GM19351 (cell line): ENCODE results near the gene OGDH.

ENCODE experiments used
- ATAC-seq: cut with Tn5 transposase; IDR thresholded peaks from one replicate; pipeline ENCODE4 v1.9.1; 2021; ENCODE audit warnings: mild to moderate bottlenecking, moderate library complexity; ENCODE audit not compliant: unreplicated experiment

The OGDH gene

DNA sequence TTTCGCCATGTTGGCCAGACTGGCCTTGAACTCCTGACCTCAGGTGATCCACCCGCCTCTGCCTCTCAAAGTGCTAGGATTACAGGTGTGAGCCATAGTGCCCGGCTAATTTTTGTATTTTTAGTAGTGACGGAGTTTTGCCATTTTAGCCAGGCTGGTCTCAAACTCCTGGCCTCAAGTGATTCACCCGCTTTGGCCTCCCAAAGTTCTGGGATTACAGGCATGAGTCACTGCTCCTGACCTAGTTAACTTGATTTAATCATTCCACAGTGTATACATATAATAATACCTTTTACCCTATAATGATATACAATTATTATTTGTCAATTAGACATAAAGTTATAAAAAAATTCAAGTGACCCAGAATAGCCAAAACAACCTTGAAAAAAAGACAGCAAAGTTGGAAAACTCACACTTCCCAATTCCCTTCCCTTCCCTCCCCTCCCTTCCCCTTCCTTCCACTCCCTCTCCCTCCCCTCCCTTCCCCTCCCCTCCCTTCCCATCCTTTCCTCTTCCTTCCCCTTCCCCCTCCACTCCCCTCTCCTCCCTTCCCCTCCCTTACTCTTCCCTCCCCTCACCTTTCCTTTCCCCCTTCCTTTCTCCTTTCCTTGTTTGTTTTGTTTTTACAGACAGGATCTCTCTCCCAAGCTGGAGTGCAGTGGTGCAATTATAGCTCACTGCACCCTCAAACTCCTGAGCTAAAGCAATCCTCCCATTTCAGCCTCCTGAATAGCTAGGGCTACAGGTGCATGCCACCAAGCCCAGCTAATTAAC, 127.5 kb downstream of the OGDH start:
- ATAC-seq: no peak

DNA sequence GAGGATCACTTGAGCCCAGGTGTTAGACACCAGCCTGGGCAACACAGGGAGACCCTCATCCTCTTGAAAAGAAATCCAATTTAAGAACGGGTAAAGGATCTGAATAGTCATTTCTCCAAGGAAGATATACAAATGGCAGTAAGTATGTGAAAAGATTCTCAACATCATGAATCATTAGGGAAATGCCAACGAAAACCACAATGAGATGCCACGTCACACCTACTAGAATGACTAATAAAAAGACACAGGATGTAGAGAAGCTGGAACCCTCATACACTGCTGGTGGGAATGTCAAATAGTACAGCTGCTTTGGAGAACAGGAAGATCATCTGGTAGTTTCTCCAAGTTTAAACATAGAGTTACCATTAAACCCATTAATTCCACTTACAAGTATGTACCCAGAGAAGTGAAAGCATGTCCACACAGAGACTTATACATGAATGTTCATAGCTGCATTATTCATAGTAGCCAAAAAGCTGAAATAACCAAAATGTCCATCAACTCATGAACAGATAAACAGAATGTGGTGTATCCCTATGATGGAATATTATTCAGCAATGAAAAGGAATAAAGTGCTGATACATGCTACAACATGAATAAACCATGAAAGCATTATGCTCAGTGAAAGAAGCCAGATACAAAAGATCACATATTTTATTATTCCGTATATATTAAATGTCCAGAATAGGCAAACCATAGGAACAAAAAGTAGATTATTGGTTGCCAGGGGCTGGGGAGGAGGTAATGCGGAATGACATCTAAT, 129.2 kb downstream of the OGDH start:
- no peak for ATAC-seq

DNA sequence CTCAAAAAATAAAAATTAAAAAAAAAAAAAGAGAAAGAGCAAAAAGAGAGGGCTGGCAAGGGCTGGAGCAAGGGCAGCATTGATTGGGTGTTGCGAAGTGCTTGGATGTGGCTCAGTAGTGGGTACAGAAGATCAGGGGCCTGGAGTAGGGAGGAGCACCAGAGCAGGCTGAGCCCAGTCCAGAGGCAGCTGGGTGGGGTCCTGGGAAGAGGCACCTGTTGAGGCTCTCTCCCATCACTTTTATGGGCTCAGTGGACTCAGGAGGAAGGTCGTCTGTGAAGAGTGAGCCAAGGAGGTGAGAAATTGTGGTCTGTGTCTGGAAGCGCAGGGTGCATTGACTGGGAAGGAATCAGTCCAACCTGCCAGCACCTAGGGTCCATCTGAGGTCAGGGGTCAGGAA, 130.5 kb downstream of the OGDH start:
- no peak for ATAC-seq

DNA sequence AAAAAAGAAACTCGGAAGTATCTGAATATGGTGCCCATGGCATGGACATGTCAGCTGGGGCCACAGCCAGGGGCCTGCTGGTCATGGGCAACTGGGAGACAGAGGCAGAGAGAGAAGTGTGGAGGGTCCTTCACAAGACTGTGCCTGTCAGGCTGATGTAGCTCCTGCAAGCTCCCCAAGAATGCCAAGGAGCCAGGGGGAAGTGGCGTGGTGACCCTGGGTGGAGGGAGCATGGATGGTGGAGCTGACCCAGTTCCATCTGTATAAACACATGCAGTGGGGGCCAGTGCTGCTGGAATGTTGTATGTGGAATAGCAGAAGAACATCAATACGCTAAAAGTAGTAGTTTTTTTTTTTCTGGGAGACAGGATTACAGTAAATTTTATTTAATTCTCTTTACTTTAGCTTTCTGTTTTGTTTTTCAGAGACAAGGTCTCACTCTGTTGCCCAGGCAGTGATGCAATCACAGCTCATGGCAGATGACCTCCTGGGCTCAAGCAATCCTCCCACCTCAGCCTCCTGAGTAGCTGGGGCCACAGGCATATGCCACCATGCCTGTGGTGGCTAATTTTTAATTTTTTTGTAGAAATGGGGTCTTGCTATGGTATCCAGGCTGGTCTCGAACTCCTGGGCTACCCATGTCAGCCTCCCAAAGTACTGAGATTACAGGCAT, 131.8 kb downstream of the OGDH start:
- ATAC-seq: no peak

DNA sequence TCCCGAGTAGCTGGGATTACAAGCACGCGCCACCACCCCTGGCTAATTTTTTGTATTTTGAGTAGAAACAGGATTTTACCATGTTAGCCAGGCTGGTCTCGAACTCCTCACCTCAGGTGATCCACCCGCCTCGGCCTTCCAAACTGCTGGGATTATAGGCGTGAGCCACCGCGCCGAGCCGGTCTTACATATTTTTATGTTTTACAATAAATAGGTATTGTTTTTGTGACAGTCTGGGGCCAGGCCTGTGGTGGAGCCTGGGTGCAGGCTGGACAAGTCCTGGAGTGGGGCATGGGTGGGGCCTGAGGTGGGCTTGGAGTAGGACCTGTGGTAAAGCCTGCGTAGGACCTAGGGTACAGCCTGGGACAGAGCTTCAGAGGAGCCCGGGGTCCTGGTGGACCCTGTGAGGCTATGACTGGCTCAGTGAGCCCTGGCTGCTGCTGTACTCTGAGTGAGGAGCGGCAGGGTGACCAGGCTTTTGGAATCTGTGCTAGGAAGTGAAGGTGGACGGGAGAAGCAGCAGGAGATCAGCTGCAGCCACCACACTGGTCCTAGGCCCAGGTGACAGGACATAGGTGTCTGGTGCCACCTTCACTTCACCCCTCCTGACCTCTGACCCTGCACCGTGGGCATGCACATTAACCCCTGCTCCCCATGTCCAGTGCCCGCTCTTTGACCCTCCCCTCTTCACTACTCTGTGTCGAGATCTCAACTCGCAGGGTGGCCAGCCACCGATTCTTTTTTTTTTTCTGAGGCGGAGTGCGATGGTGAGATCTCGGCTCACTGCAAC, 132.6 kb downstream of the OGDH start:
- ATAC-seq: no peak

DNA sequence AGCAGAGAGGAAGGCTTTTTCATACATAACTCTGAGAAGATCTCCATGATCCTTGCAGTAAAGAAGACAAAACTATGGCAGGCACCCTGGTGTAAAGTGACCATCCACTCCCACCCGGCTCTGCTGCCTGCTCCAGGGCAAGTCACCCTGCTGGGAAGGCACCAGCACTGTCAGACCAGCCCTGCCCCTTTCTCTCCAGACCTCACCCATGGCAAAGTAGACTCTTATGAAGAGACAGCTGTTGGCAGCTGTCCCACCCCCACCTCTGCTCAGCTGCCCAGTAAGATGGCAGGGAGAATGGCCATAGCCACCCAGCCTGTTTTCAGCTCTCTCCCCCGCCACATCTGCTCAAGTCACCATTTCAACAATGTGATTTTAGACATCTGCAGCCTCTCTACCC, 133.6 kb downstream of the OGDH start:
- no peak for ATAC-seq

DNA sequence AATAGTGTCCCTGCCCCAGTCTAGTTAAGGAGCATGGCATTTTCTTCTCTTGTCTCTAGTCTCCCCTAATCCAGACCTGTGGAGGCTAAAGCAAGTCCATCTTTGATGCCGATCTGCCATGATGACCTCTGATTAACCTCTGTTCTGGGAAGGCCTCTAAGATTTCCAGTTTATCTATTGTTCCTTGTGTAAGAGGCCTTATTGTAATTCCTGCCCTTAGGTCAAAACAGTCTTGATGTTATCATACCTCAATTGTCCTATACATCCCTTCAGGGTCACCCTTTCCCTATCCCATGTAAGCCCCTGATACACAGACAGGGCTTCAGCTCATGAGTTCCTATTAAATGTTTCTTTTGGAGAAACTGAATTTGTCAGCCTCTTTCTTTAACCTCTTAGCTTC, 137.3 kb downstream of the OGDH start:
- no peak for ATAC-seq

DNA sequence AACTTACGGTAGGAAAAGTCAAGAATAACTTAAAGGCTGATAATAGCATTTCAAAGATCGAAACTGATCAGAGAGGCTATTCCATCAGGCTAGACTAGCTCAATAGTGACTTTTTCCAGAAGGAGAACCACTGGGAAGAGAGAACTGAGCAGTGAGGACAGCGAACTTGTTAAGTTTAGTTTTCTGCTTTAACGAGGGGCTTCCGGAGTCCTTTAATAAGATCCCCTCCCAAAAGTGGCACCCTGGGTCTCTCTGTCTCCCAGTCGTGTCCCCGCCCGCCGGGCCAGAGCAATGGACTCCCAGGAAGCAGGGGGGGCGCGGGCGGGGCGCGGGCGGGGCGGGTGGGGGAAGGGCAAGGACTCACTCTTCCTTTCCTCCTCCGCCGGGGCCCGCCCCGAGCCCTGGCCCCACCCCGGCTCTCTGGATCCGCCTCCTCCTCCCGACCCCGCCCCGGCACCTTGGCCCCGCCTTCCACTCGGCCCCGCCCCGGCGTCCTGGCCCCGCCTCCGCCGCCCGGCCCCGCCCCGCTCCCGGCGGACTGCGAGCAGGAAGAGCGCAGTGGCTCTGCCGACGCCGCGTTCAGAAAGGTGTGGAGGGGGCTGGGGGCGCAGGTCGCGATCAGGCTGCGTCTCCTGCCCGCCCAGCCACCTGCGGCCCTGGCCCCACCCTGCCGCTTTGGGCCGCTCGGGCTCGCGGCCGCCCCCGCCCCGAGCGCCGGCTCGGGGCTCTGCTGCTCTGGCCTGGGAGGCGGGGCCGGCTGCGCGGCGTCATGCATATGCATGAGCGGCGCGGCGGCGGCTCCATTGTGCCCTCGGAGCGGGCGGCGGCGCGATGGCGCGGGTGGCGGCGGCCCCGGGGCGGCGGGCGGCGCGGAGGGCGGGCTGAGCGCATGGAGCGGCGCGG, 141.9 kb downstream of the OGDH start, which contains the start of gene ZMIZ2:
ZMIZ2 (plus strand) TSS at position 803 of the 903 bp plus-strand sequence. CDS start 7,403 bp downstream, outside the sequence.
- peak; percentile 67 for ATAC-seq

DNA sequence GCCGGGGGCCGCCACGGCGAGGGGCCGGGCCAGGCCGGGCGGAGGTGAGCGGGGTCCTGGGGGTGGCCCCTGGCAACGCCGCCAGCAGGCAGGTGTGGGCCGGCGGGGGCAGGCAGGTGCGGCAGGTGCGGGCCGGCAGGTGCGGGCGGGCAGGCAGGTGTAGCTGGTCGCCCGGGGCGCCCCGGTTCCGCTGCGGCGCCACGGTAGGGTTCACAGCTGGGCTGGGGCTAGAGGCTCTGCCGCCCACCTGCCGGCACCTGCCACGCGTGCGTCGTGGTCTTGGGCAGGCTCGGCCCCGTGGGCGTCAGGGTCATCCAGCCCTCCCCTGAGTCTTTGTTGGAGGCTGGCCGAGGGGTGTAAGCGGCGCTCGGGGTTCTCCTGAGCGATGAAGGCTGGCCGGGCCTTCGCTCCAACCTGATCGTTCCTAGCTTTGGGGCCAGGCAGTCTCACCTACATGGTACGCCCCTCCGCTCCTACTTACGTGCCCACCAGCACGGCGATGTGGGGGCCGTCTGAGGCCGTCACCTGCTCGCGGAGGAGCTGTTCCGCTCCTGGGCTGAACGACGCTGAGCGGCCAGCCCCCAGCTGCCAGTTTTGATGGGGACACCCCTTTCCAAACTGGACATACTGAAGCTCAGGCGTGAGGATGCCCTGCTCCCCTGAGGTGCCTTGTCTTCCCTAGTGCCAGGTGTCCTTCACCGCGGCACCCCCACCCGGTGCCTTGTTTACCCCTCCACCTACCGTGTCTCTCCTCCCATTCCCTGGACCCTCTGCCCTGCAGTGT, 142.7 kb downstream of the OGDH start:
- ATAC-seq: peak; percentile 22

DNA sequence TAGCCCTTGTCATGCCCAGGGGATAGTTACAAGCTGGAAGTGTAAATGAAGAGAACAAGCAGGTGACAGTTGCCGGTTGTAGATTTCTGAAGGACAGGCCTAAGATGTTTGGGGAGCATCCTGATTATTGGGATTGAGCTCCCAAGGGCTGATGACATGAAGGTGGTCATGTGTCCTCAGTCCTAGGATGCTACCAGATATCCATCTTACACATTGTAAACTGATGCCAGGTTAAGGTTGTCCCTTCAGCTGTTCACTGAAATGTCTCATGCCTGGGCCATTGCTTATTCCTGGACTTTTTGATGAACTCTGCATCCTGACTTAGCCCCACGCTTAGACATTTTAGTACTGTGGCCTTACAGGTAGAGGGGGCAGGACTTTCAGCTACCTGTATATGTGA, 143.6 kb downstream of the OGDH start:
- no peak for ATAC-seq

DNA sequence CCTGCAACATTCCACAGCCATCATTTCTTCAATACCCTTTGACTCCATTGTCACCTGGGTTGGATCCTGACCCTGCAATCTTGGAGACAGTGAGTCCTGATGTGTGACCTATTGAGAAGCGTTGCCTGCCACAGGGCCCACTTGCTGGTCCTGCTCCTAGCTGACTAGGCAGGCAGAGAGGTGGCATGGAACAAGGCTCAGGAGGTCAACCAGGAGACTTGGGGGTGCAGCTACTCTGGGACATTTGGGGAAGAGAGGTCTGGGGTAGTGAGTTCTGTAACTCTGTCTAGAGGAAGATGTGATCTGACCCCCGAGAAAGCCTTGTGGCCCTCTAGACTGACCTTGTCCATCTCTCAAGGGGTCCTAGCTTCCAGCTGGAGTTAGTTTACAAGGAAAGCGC, 144.0 kb downstream of the OGDH start:
- no peak for ATAC-seq

DNA sequence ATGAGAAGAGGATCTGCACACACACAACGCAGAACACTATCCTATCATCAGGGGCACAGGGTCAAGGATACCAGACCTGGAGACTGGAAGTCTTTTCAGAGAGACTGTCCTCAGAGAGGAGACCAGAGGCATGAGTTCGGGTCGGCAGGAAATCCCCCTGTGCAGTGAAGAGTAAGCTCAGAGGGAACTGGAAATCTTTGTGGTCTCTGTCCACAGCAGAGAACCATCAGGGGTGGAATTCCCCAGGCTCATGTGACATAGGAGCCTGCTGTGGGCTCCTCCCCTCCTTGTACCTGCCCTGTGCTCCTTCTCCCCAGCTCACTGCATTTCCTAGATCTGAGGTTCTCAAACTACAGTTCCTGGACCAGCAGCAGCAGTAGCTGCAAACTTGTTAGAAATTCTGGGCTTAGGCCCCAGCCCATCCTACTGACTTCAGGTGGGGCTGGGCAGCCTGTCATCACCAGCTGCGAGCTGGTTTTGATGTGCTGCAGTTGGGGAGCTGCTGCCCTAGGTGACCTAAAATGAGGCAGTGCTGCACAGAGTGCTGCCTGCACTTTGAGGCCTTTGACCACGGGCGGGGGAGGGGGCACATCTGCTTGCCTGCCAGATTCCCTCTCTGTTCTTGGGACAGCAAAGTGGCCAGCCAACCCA, 144.6 kb downstream of the OGDH start:
- peak; percentile 58 for ATAC-seq

DNA sequence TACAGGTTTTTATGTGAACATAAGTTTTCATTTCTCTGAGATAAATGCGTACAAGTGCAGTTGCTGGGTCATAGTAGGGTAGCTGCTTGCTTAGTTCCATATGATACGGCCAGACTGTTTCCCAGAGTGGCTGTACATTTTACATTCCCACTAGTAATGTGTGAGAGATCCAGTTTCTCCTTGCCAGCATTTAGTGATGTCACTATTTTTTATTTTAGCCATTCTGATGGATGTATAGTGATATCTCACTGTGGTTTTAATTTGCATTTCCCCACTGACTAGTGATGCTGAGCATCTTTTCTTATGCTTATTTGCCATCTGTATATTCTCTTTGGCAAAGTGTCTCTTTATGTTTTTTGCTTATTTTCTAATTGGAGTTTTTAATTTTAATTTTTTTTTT, 146.4 kb downstream of the OGDH start:
- ATAC-seq: no peak

DNA sequence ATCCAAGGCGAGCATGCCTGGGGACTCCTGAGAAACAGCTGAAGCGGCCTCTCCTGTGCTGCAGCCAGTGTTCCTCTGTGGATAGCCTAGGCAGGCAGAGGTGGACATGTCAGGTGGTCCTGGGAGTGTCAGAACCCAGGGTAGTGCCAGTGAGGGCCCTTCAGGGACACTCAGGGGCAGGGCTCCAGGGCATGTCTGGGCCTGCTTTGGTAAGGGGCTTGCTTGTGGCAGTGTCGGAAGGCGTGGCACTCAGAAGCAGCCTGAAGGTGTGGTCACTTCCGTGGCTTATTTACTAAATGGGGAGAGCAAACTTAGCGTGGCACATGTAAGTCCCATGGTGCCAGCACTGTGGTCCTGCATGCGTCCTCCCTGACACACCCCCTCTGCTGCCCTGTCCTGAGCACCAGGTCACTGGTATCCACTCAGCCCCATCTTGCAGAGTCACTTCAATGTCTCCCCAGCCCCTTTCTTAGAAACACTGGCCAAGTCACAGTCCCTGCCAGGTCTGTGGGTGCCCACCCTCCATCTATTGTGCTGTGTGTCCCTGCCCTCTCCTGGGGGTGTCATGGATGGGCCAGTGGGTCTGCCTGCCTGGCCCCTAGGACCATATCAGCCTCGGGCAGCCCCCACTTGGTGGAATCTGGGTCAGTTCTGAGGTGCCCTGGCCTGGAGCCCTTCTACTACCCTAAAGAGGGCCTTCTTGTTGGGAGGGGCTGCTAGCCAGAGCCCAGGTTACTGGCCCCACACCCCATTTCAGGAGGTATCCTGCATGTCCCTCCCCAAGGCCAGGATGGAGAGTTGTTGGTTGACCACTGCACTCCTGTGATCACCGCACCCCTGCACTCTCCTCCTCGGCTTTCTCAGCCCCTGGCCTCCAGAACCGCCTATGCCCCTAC, 148.6 kb downstream of the OGDH start:
- no peak for ATAC-seq

DNA sequence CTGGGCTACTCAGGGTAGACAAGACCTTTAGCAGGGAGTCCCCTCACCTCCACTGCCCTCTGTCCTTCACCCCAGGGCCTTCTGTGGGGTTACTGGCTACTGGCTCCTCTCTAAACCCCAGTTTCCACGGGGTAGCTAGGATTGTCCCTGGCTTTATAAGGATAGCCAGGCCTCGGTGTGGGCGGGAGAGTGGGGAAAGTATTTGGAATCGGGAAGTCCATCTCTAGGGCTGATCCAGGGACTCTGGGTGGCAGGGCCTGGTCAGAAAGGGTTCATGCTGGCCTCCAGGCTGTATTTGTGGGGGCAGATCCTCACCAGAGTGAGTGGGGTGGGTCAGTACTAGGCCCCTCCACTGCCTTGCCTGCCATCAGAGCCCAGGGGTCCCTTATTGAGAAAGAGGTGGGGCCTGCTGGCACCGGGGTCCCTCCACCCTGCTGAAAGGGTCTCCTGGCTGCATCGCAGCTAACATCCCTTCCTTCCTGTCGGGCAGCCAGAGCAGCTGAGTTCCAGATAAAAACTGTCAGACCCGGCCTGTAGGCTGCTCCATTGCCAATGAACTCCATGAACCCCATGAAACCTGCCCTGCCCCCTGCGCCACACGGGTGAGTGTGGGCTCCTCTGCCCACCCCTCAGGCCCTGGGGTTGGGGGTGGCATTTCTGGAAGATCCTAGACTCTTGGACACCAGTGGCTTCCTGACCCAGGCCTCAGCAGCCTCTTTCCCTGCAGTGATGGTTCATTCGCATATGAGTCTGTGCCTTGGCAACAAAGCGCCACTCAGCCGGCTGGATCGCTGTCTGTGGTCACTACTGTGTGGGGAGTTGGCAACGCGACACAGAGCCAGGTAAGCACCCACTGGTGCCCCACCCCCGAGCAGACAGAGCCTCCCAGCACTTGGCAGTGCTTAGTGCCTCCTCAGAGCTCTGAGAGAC, 149.5 kb downstream of the OGDH start:
- no peak for ATAC-seq

DNA sequence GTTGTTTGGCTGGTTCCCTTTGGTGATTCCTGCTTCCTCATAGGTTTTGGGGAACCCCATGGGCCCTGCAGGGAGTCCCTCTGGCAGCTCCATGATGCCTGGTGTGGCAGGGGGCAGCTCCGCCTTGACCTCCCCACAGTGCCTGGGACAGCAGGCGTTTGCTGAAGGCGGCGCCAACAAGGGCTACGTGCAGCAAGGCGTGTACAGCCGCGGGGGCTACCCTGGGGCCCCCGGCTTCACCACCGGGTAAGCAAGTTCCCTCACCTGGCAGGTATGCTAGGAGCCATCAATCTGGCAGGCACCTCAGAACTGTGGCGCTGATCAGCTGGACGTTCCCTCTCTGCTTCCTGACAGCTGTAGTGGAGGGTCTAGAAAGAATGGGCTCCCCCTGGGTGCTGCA, 150.5 kb downstream of the OGDH start:
- no peak for ATAC-seq

DNA sequence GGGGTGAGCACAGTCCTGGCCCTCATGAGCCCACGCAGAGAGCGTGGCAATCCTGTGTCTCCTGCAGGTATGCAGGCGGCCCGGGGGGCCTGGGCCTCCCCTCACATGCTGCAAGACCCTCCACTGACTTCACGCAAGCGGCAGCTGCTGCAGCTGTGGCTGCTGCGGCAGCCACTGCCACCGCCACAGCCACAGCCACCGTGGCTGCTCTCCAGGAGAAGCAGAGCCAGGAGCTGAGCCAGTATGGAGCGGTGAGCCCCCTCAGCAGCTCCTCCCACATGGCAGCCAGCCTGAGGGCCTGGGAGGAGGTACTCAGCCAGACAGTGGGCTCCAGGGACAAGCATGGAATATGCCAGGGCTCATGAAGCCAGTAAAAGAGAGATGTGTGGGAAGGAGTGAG, 150.9 kb downstream of the OGDH start:
- ATAC-seq: no peak
